Measurements from ENCODE around the gene GLDC. TPM values are rescaled to one million over a fixed set of nuclear protein-coding genes. Genes with fewer than 3 reads are reported as not detected.

The GLDC gene
- total RNA-seq, 2 donors from 2014 or later: 8.9 to 38.8 TPM

- Mint-ChIP-seq H3K27ac (no peak overlapping the region), H3K4me3 (no peak overlapping the region), H3K4me1 (no peaks in the 10 kb centered on the region), H3K27me3 (ENCODE audit: insufficient read depth) (no peaks in the 10 kb centered on the region), H3K9me3 (no peaks in the 10 kb centered on the region), H3K36me3 (ENCODE audit: low read depth) (peaks cover 54% of the 10 kb centered on the region)
- whole genome bisulfite sequencing, 2 experiments (ENCODE audit: insufficient coverage in 1 of 2, insufficient read length in 1 of 2): no CpG with 5 or more reads among the region's 2 CpGs
- Histone ChIP-seq H3K4me3 (ENCODE audit: low read length) (no peak overlapping the region), H3K4me1 (ENCODE audit: control insufficient read depth, insufficient read depth, low read length) (no peaks in the 10 kb centered on the region), H3K9ac (ENCODE audit: extremely low read depth, low read length, poor library complexity, severe bottlenecking) (no peak overlapping the region), H3K27ac (ENCODE audit: low read depth, low read length) (no peak overlapping the region), H3K9me3 (ENCODE audit: control insufficient read depth, low read length) (no peaks in the 10 kb centered on the region), H3K36me3 (ENCODE audit: control insufficient read depth, insufficient read depth, low read length) (peaks cover 75% of the 10 kb centered on the region), H3K27me3 (ENCODE audit: control insufficient read depth, insufficient read depth, low read length, poor library complexity, severe bottlenecking) (no peaks in the 10 kb centered on the region)
- TF ChIP-seq, protein P1, sequence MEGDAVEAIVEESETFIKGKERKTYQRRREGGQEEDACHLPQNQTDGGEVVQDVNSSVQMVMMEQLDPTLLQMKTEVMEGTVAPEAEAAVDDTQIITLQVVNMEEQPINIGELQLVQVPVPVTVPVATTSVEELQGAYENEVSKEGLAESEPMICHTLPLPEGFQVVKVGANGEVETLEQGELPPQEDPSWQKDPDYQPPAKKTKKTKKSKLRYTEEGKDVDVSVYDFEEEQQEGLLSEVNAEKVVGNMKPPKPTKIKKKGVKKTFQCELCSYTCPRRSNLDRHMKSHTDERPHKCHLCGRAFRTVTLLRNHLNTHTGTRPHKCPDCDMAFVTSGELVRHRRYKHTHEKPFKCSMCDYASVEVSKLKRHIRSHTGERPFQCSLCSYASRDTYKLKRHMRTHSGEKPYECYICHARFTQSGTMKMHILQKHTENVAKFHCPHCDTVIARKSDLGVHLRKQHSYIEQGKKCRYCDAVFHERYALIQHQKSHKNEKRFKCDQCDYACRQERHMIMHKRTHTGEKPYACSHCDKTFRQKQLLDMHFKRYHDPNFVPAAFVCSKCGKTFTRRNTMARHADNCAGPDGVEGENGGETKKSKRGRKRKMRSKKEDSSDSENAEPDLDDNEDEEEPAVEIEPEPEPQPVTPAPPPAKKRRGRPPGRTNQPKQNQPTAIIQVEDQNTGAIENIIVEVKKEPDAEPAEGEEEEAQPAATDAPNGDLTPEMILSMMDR (conservative IDR thresholded peaks at IDR 0.05): no peak
- DNase-seq: no peak
Measured at GRCh38 chr9:6484210-6484609, 161.3 kb downstream of the GLDC start.

Other genes with a start within 250 kb of the GLDC start
- gene UHRF2, start 232.5 kb downstream of the GLDC start, total RNA-seq: 10 to 100 TPM; 69.4 to 83.2 TPM
- gene KDM4C, start 112.2 kb upstream of the GLDC start, total RNA-seq: 10 to 100 TPM; 12.8 to 31.5 TPM